GM12875 (cell line): Measurements from ENCODE around the gene HLA-DQB2.

Experiments
- H3K4me3 ChIP-seq: one replicate; pipeline ENCODE4 v1.5.1; 2011; ENCODE audit warnings: low read depth, low read length, control low read depth
- TF ChIP-seq, protein P1 (sequence below): IDR thresholded peaks from 2 replicates; pipeline ENCODE4 v1.5.1; 2011; ENCODE audit warnings: low read depth, mild to moderate bottlenecking, control low read depth, inconsistent platforms, low read length, moderate library complexity, borderline replicate concordance; ENCODE audit not compliant: insufficient read depth

HLA-DQB2 gene

DNA sequence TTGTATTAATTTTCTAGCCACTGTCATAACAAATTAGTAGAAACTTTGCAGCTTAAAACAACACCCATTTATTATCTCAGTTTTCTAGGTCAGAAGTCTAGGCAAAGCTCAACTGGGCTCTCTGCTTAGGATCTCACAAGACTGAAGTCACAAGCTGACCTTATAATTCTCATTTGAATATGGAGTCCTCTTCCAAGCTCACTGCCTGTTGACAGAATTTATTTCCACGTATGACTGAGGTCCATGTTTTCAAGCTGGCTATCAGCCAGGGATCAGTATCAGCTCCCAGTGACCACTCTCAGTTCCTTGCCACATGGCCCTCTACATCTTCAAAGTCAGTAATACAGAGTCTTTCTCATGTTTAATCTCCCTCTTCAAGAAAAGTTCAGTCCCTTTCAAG is 11.7 kb upstream of the HLA-DQB2 start:
- TF ChIP-seq, protein P1, sequence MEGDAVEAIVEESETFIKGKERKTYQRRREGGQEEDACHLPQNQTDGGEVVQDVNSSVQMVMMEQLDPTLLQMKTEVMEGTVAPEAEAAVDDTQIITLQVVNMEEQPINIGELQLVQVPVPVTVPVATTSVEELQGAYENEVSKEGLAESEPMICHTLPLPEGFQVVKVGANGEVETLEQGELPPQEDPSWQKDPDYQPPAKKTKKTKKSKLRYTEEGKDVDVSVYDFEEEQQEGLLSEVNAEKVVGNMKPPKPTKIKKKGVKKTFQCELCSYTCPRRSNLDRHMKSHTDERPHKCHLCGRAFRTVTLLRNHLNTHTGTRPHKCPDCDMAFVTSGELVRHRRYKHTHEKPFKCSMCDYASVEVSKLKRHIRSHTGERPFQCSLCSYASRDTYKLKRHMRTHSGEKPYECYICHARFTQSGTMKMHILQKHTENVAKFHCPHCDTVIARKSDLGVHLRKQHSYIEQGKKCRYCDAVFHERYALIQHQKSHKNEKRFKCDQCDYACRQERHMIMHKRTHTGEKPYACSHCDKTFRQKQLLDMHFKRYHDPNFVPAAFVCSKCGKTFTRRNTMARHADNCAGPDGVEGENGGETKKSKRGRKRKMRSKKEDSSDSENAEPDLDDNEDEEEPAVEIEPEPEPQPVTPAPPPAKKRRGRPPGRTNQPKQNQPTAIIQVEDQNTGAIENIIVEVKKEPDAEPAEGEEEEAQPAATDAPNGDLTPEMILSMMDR, result no peak

DNA sequence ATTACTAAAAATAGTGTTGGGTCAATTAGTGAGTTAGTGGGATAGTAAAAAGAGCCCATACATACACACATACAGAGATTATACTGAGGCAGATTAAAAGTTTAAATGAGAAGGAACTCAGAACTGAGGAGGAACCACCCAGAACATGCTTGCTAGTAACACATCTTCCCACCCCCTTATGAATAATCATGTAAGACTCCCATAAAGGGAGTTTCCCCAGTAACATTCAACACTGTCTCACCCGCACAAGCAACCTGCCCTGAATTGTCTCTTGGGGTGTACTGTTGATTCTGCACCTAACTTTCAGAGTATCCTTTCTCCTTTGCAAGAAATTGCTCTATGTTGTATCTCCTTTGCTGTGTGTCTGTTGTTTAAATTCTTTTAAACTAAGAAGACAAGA is 11.1 kb upstream of the HLA-DQB2 start:
- TF ChIP-seq, protein P1, result no peak
- no peak overlapping the region for H3K4me3 ChIP-seq

More for the DNA sequence above, 11.7 kb upstream of the HLA-DQB2 start:
- no peak overlapping the region for H3K4me3 ChIP-seq

DNA sequence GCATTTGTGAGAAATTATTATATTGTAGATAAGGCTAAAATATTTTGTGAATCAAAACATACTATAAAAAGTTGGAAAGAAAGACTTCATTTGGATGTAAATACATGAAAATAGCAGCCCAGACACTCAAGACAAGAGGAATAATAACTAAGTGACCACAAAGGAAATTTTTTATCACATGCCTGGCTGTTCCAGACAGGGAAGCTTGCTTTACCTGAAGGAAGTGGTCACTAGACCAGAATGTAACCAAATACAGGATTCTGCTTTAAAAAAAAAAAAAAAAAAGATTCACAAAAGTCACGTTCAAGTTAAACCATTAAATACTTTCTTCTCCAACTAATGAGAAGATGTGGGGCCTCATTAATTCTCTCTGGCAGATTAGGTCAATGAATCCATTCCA is 9.3 kb upstream of the HLA-DQB2 start:
- H3K4me3 ChIP-seq, result no peak overlapping the region
- TF ChIP-seq, protein P1, result no peak

DNA sequence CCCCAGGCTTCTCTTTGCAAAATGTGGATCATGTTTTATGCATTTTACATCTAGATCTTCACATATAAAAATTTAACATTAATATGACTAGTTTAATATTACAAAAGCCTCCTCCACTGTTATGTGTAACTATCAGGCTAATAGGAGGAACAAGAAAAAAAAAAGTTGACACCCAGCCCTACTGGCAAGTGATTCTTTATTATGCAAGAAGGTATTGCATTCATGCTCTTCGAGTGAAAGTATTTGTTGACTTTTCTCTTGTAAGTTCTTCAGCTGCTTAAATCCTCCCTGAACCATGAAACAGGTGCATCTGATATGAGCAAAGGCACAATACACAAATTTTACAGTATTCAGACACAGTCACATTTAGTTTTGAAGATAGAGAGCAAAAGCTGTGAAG is 716 bp upstream of the HLA-DQB2 start:
- no peak overlapping the region for H3K4me3 ChIP-seq
- TF ChIP-seq, protein P1, result no peak

DNA sequence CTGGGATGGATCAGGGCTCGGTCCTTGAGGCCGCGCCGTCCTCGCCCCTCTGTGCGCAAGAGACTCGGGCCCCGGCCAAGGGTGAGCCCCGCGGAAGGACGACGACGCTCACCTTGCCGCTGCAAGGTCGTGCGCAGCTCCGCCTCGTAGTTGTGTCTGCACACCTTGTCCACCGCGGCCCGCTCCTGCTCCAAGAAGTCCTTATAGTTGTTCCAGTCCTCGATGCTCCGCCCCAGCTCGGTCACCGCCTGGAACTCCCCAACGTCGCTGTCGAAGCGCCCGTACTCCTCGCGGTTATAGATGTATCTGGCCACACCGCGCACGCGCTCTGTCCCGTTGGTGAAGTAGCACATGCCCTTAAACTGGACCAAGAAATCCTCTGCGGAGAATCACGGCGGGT is 1.8 kb downstream of the HLA-DQB2 start:
- no peak overlapping the region for H3K4me3 ChIP-seq
- TF ChIP-seq, protein P1, result no peak

DNA sequence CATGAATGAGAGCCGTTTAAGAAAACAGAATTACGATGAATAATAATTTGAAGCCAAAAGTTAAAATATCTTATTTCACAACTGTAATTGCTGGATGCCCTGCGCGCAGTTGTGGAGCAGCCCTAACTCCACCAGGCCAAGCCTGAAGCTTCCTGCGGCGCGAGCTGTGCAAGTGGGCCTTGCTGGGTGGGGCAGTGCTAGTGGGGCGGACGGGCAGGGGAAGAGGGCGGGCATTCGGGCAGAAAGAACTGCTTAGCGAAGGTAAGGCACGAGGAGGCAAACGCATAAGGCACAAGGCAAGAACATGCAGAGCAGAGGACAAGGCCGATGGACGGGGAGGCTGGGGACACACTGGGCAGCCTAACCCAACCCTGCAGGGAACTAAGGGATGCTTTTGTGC is 2.3 kb downstream of the HLA-DQB2 start:
- TF ChIP-seq, protein P1, result no peak
- H3K4me3 ChIP-seq, result no peak overlapping the region

DNA sequence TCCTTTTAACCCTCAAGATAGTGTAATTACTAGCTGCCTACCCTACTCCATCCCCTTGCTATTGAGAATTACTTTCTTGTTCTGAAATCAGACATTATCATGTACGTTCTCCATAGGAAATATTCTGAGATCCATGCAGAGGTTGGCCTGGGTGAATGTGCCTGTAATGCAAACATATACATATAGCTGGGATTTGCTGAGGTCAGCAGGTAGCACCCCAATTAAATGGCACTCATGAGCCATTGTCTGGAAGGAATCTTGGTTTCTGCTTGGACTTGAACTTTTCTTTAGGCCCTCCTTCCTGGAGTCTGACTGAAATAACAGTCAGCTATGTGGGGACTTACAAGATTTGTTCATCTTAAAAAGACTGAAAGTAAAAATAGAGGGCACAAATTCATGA is 3.7 kb downstream of the HLA-DQB2 start:
- H3K4me3 ChIP-seq, result no peak overlapping the region
- TF ChIP-seq, protein P1, result no peak
